Muscle of back (tissue), 11 donors: ENCODE results near the gene MIA2. TPM values are rescaled to one million over a fixed set of nuclear protein-coding genes. Genes with fewer than 3 reads are reported as not detected.
"Not testable (repeated sequence)": the region's sequence is repeated elsewhere in the genome, so short reads cannot be mapped to it uniquely, and the experiment has no call there.

Experiments
- DNase-seq, 3 donors: peaks; one replicate each; pipeline versions ENCODE4 v3.0.0 to v3.0.0-alpha.2; 2013
- polyA plus RNA-seq, 10 donors: library from polyadenylated mRNA; unstranded; fragments of 120-200 nt; gene quantifications; one replicate each; pipeline ENCODE4 v1.2.1, GENCODE V29; 2013; ENCODE audit not compliant: insufficient read length in 10 of 10

MIA2 gene
- polyA plus RNA-seq, 10 donors, result 15.0 to 24.5 (median 16.9) TPM

- DNase-seq, result no peak
Measured at GRCh38 chr14:39229601-39230110, 4.1 kb upstream of the MIA2 start.

GRCh38 chr14:39230416-39231035, 3.2 kb upstream of the MIA2 start:
- DNase-seq, result no peak

GRCh38 chr14:39231751-39232553, 1.8 kb upstream of the MIA2 start:
- peak; percentile 1 to 18 (median 14) for DNase-seq

- peak in 1 of 3 donors; percentile 15 for DNase-seq
Measured at GRCh38 chr14:39232554-39233415, 930 bp upstream of the MIA2 start.

- not testable (repeated sequence) for DNase-seq
Measured at GRCh38 chr14:39234986-39235385, 1.3 kb downstream of the MIA2 start.

GRCh38 chr14:39235466-39235865, 1.8 kb downstream of the MIA2 start:
- DNase-seq, result not testable (repeated sequence)

- no peak for DNase-seq
Measured at GRCh38 chr14:39240769-39241168, 7.1 kb downstream of the MIA2 start.

GRCh38 chr14:39241637-39242036, 7.9 kb downstream of the MIA2 start:
- DNase-seq, result no peak

GRCh38 chr14:39243831-39244230, 10.1 kb downstream of the MIA2 start:
- DNase-seq, result no peak

- DNase-seq, result no peak
Measured at GRCh38 chr14:39246618-39247017, 12.9 kb downstream of the MIA2 start.

- DNase-seq, result peak in 1 of 3 donors; percentile 59
Measured at GRCh38 chr14:39247256-39247655, 13.5 kb downstream of the MIA2 start.

GRCh38 chr14:39251547-39251946, 17.8 kb downstream of the MIA2 start:
- no peak for DNase-seq

GRCh38 chr14:39257388-39257787, 23.7 kb downstream of the MIA2 start:
- not testable (repeated sequence) for DNase-seq

- no peak for DNase-seq
Measured at GRCh38 chr14:39258782-39259545, 25.2 kb downstream of the MIA2 start.

- DNase-seq, result not testable (repeated sequence)
Measured at GRCh38 chr14:39260161-39260560, 26.4 kb downstream of the MIA2 start.

- not testable (repeated sequence) for DNase-seq
Measured at GRCh38 chr14:39262214-39262613, 28.5 kb downstream of the MIA2 start.

- DNase-seq, result no peak
Measured at GRCh38 chr14:39264057-39264456, 30.3 kb downstream of the MIA2 start.

GRCh38 chr14:39264558-39264957, 30.8 kb downstream of the MIA2 start:
- DNase-seq, result peak in 1 of 3 donors; percentile 3

GRCh38 chr14:39265033-39265432, 31.3 kb downstream of the MIA2 start:
- DNase-seq, result peak; percentile 13 to 43 (median 36)

GRCh38 chr14:39265806-39266524, 32.2 kb downstream of the MIA2 start:
- DNase-seq, result peak in 1 of 3 donors; percentile 49

GRCh38 chr14:39266525-39266870, 32.8 kb downstream of the MIA2 start:
- DNase-seq, result no peak
